Smooth muscle cell (in vitro differentiated cells): ENCODE results near the gene TM2D3. TPM values are rescaled to one million over a fixed set of nuclear protein-coding genes. Genes with fewer than 3 reads are reported as not detected.
A peak's percentile ranks its signal among the peaks of the same experiment; 100 is the strongest.

Source experiments
- DNase-seq: peaks from one replicate; lab custom pipeline; 2025; ENCODE audit not compliant: unreplicated experiment; lab: John Stamatoyannopoulos, UW
- H2AFZ ChIP-seq: fragments of 200-600 bp; sonication (generic); 2 replicates; pipeline ENCODE4 v1.6.0; 2016; ENCODE audit warnings: antibody characterized with exemption, low read depth, mild to moderate bottlenecking
- H3F3A ChIP-seq: fragments of 200-600 bp; sonication (generic); 2 replicates; pipeline ENCODE4 v1.6.0; 2017; ENCODE audit warnings: antibody characterized with exemption, low read depth
- H3K27ac ChIP-seq: fragments of 200-600 bp; sonication (generic); 2 replicates; pipeline ENCODE4 v1.5.1; 2016; ENCODE audit warnings: low read depth, mild to moderate bottlenecking
- H3K27me3 ChIP-seq: fragments of 200-600 bp; sonication (generic); 2 replicates; pipeline ENCODE4 v1.6.1; 2016; ENCODE audit warnings: low read depth, mild to moderate bottlenecking
- H3K36me3 ChIP-seq: fragments of 200-600 bp; sonication (generic); 2 replicates; pipeline ENCODE4 v1.5.1; 2016; ENCODE audit warnings: low read depth
- H3K4me1 ChIP-seq: fragments of 200-600 bp; sonication (generic); 2 replicates; pipeline ENCODE4 v1.5.1; 2016; ENCODE audit warnings: low read depth
- H3K4me2 ChIP-seq: fragments of 200-600 bp; sonication (generic); 2 replicates; pipeline ENCODE4 v1.6.0; 2016; ENCODE audit warnings: mild to moderate bottlenecking
- H3K4me3 ChIP-seq: fragments of 200-600 bp; sonication (generic); 2 replicates; pipeline ENCODE4 v1.5.1; 2016; ENCODE audit warnings: mild to moderate bottlenecking
- H3K79me2 ChIP-seq: fragments of 200-600 bp; sonication (generic); 2 replicates; pipeline ENCODE4 v1.6.0; 2016; ENCODE audit warnings: low read depth, mild to moderate bottlenecking
- H3K9ac ChIP-seq: fragments of 200-600 bp; sonication (generic); 2 replicates; pipeline ENCODE4 v1.6.0; 2016; ENCODE audit warnings: low read depth
- H3K9me3 ChIP-seq: fragments of 200-600 bp; sonication (generic); replicated peaks from 2 replicates; pipeline ENCODE4 v1.5.1; 2016; ENCODE audit warnings: low read depth
- H4K20me1 ChIP-seq: fragments of 200-600 bp; sonication (generic); 2 replicates; pipeline ENCODE4 v1.6.0; 2016; ENCODE audit warnings: low read depth
- WGBS: methylation state at CpG from one replicate; pipeline ENCODE4 v1.1.7; 2016; ENCODE audit warnings: low lambda C conversion rate; 5-methylcytosine and 5-hydroxymethylcytosine counted together
- polyA plus RNA-seq: library from polyadenylated mRNA; unstranded; fragments of >200 nt; fragmentation: Nextera tagmentation; extraction: Ambion mirVana; gene quantifications from 2 replicates; pipeline ENCODE4 v1.2.1, GENCODE V29; 2016
- total RNA-seq: library from RNA; depleted of rRNA; stranded (reverse); fragments of >200 nt; gene quantifications from 2 replicates; pipeline ENCODE4 v1.2.3, GENCODE V29; 2014
- TF ChIP-seq, protein P1 (sequence below): fragments of 200-600 bp; sonication (generic); IDR thresholded peaks from 2 replicates; pipeline ENCODE4 v1.5.1; 2017; ENCODE audit warnings: borderline replicate concordance, mild to moderate bottlenecking, antibody characterized with exemption; ENCODE audit not compliant: insufficient read depth, poor library complexity, severe bottlenecking

Gene TM2D3
- total and polyA plus RNA-seq, 2 experiments from 2014 or later: 47.2 to 60.3 TPM

DNA sequence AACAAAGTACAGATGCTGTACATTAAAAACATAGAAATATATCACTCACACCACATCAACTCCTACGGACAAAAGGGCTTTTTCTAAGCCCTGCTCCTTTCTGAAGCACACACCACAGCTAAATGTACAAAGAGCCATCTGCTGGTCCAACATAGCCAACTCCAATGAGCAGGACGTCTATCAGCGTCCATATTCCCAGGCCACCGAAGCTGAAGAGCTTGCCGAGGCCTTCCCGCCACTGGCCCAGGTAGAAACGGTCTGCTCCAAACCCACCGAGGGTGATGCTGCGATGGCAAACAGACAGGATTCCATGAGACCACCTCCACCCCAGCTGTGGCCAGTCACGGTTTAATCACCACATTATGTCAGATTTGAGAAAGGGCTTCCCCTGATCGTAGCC lies 9.8 kb downstream of the TM2D3 start:
- peaks cover 29% of the 10 kb centered on the region for H3K36me3 ChIP-seq
- H3K79me2 ChIP-seq: peaks cover 2% of the 10 kb centered on the region
- H3K9ac ChIP-seq: no peak overlapping the region
- H3K27me3 ChIP-seq: no peaks in the 10 kb centered on the region
- H3K4me2 ChIP-seq: no peak overlapping the region
- H3K4me1 ChIP-seq: no peaks in the 10 kb centered on the region
- TF ChIP-seq, protein P1, sequence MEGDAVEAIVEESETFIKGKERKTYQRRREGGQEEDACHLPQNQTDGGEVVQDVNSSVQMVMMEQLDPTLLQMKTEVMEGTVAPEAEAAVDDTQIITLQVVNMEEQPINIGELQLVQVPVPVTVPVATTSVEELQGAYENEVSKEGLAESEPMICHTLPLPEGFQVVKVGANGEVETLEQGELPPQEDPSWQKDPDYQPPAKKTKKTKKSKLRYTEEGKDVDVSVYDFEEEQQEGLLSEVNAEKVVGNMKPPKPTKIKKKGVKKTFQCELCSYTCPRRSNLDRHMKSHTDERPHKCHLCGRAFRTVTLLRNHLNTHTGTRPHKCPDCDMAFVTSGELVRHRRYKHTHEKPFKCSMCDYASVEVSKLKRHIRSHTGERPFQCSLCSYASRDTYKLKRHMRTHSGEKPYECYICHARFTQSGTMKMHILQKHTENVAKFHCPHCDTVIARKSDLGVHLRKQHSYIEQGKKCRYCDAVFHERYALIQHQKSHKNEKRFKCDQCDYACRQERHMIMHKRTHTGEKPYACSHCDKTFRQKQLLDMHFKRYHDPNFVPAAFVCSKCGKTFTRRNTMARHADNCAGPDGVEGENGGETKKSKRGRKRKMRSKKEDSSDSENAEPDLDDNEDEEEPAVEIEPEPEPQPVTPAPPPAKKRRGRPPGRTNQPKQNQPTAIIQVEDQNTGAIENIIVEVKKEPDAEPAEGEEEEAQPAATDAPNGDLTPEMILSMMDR: no peak
- no peak overlapping the region for H3K4me3 ChIP-seq
- WGBS: 84% methylated on average over 11 of the region's 11 CpGs
- peaks cover 16% of the 10 kb centered on the region for H3F3A ChIP-seq
- peak overlapping the region; percentile 35 for H3K27ac ChIP-seq
- H2AFZ ChIP-seq: no peak overlapping the region
- no peak for DNase-seq
- H4K20me1 ChIP-seq: peaks cover 8% of the 10 kb centered on the region
- no peaks in the 10 kb centered on the region for H3K9me3 ChIP-seq

DNA sequence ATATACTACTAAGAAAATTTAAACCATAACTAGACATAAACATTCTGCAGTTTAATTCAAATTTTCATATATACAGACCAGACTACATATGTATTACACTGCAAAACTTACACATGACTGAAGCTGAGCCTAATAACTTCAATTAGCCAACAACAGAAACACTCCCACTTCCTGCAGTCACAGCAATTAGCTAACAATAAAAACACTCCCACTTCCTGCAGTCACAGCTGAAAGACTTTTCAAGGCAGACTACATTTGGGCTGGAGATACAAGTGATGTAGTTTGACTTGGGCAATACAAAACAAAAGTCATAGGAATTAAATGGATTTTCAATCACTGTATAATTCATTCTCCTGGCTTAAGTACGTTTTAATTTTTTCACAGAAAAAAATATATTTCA lies 10.3 kb downstream of the TM2D3 start:
- TF ChIP-seq, protein P1: no peak
- no peaks in the 10 kb centered on the region for H3K27me3 ChIP-seq
- no peak overlapping the region for H3K9ac ChIP-seq
- H2AFZ ChIP-seq: no peak overlapping the region
- H3K4me3 ChIP-seq: no peak overlapping the region
- H3K9me3 ChIP-seq: no peaks in the 10 kb centered on the region
- H3K36me3 ChIP-seq: peaks cover 26% of the 10 kb centered on the region
- 91% methylated on average over 1 of the region's 1 CpG for WGBS
- peak overlapping the region; percentile 35 for H3K27ac ChIP-seq
- no peaks in the 10 kb centered on the region for H3K79me2 ChIP-seq
- DNase-seq: no peak
- H3K4me2 ChIP-seq: no peak overlapping the region
- H4K20me1 ChIP-seq: peaks cover 8% of the 10 kb centered on the region
- H3F3A ChIP-seq: peaks cover 16% of the 10 kb centered on the region
- no peaks in the 10 kb centered on the region for H3K4me1 ChIP-seq

DNA sequence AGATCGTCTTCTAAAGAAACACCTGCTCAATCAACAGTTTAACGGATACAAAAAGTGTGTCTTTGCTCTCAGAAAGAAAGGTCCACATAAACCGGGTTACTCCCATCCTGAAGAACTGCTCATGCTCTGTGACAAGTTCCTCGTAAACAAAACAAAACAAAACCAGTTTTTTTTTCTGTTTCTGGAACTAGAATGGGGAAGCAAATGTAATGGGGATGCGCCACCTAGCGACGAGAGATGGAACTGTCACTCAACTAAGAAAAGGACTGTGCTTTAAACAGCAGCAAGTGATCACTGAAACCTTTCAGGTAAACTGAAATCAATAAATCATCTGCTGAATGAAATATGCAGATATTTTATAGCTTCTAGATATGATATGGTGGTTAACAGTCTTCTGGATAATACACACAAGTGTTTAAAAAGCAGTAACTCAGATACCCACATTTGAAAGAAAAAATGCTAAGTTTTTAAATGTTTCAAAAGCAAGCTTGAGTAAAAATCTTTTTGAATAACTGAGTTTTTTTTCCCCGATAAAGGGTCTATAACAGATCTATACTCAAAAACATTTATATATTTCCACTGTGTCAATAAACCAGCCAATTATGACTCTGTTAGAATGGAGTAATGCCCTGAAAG lies 10.9 kb downstream of the TM2D3 start:
- no peaks in the 10 kb centered on the region for H3K79me2 ChIP-seq
- no peak overlapping the region for H3K4me2 ChIP-seq
- H3K9ac ChIP-seq: no peak overlapping the region
- WGBS: 35% methylated on average over 8 of the region's 8 CpGs
- H3K27me3 ChIP-seq: no peaks in the 10 kb centered on the region
- DNase-seq: peak; percentile 13
- peaks cover 16% of the 10 kb centered on the region for H3F3A ChIP-seq
- H3K27ac ChIP-seq: peak overlapping the region; percentile 35
- no peaks in the 10 kb centered on the region for H3K9me3 ChIP-seq
- no peak overlapping the region for H3K4me3 ChIP-seq
- peaks cover 21% of the 10 kb centered on the region for H3K36me3 ChIP-seq
- TF ChIP-seq, protein P1: peak; percentile 93
- H3K4me1 ChIP-seq: no peaks in the 10 kb centered on the region
- H4K20me1 ChIP-seq: peaks cover 8% of the 10 kb centered on the region
- no peak overlapping the region for H2AFZ ChIP-seq

DNA sequence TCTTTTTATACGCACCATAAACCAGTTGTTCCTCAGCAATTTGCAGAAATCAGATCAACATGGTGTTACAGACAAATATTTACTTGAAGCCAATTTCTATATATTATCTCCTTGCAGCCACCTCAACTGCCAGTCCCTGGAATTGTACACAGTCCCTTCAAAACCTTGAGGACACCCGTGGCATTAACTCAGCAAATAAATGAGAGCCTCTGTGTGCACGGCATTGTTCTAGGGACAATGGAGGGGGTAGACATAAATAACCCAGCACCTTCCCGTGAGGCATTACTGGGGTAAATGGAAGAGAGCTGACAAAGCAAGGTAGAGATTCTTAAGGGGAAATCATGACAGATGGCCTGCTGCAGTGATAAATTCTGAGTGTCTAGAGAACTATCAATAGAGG lies 12.5 kb downstream of the TM2D3 start:
- Histone ChIP-seq H3K9ac (no peak overlapping the region), H3F3A (peaks cover 16% of the 10 kb centered on the region), H3K4me1 (no peaks in the 10 kb centered on the region), H4K20me1 (peaks cover 8% of the 10 kb centered on the region), H3K4me3 (no peak overlapping the region), H2AFZ (no peak overlapping the region), H3K27me3 (no peaks in the 10 kb centered on the region), H3K36me3 (peaks cover 14% of the 10 kb centered on the region), H3K79me2 (no peaks in the 10 kb centered on the region), H3K27ac (no peak overlapping the region), H3K4me2 (no peak overlapping the region), H3K9me3 (no peaks in the 10 kb centered on the region)
- 97% methylated on average over 4 of the region's 4 CpGs for WGBS
- no peak for DNase-seq
- TF ChIP-seq, protein P1: no peak
